ENCODE measurements around the gene RGS9BP. TPM values are rescaled to one million over a fixed set of nuclear protein-coding genes. Genes with fewer than 3 reads are reported as not detected.
"Not testable (repeated sequence)": the region's sequence is repeated elsewhere in the genome, so short reads cannot be mapped to it uniquely, and the experiment has no call there.

Gene RGS9BP
- total RNA-seq, 2 donors from 2014 or later: not detected

GRCh38 chr19:32709032-32709431 lies 33.4 kb downstream of the RGS9BP start:
- no peak overlapping the region for H3K27ac ChIP-seq (ENCODE audit: low read depth, low read length)
- peaks cover 15% of the 10 kb centered on the region for H3K4me1 Mint-ChIP-seq
- H3K4me3 ChIP-seq (ENCODE audit: low read length): no peak overlapping the region
- no peak for TF ChIP-seq CTCF (conservative IDR thresholded peaks at IDR 0.05)
- H3K27ac Mint-ChIP-seq: no peak overlapping the region
- peaks cover 23% of the 10 kb centered on the region for H3K9me3 ChIP-seq (ENCODE audit: control insufficient read depth, low read length)
- no peak overlapping the region for H3K4me3 Mint-ChIP-seq
- H3K36me3 Mint-ChIP-seq (ENCODE audit: low read depth): peaks cover 36% of the 10 kb centered on the region
- peaks cover 4% of the 10 kb centered on the region for H3K36me3 ChIP-seq (ENCODE audit: control insufficient read depth, insufficient read depth, low read length)
- 90% methylated on average over 4 to 5 of the region's 5 CpGs for WGBS, 2 experiments (ENCODE audit: insufficient coverage in 1 of 2, insufficient read length in 1 of 2)
- H3K9ac ChIP-seq (ENCODE audit: extremely low read depth, low read length, poor library complexity, severe bottlenecking): no peak overlapping the region
- no peaks in the 10 kb centered on the region for H3K27me3 ChIP-seq (ENCODE audit: control insufficient read depth, insufficient read depth, low read length, poor library complexity, severe bottlenecking)
- H3K27me3 Mint-ChIP-seq (ENCODE audit: insufficient read depth): peaks cover 3% of the 10 kb centered on the region
- DNase-seq: no peak
- H3K4me1 ChIP-seq (ENCODE audit: control insufficient read depth, insufficient read depth, low read length): no peaks in the 10 kb centered on the region
- peaks cover 18% of the 10 kb centered on the region for H3K9me3 Mint-ChIP-seq

GRCh38 chr19:32711747-32712146 lies 36.1 kb downstream of the RGS9BP start:
- 97 to 99% methylated on average over 6 of the region's 6 CpGs for WGBS, 2 experiments (ENCODE audit: insufficient coverage in 1 of 2, insufficient read length in 1 of 2)
- no peak for DNase-seq
- no peak for TF ChIP-seq CTCF (conservative IDR thresholded peaks at IDR 0.05)

GRCh38 chr19:32716203-32716602 lies 40.6 kb downstream of the RGS9BP start:
- not testable (repeated sequence) for H3K27ac Mint-ChIP-seq; H3K27ac ChIP-seq (ENCODE audit: low read depth, low read length); DNase-seq; H3K4me3 ChIP-seq (ENCODE audit: low read length); H3K36me3 ChIP-seq (ENCODE audit: control insufficient read depth, insufficient read depth, low read length); H3K4me1 Mint-ChIP-seq; H3K9me3 ChIP-seq (ENCODE audit: control insufficient read depth, low read length); H3K27me3 Mint-ChIP-seq (ENCODE audit: insufficient read depth); H3K4me3 Mint-ChIP-seq; H3K4me1 ChIP-seq (ENCODE audit: control insufficient read depth, insufficient read depth, low read length); H3K9me3 Mint-ChIP-seq; H3K27me3 ChIP-seq (ENCODE audit: control insufficient read depth, insufficient read depth, low read length, poor library complexity, severe bottlenecking); H3K9ac ChIP-seq (ENCODE audit: extremely low read depth, low read length, poor library complexity, severe bottlenecking)
- WGBS, 2 experiments (ENCODE audit: insufficient coverage in 1 of 2, insufficient read length in 1 of 2): 83 to 97% methylated on average over 1 to 7 of the region's 7 CpGs
- peaks cover 16% of the 10 kb centered on the region for H3K36me3 Mint-ChIP-seq (ENCODE audit: low read depth)

More at GRCh38 chr19:32711747-32712146, 36.1 kb downstream of the RGS9BP start:
- Histone ChIP-seq H3K4me3 (ENCODE audit: low read length) (no peak overlapping the region), H3K27me3 (ENCODE audit: control insufficient read depth, insufficient read depth, low read length, poor library complexity, severe bottlenecking) (no peaks in the 10 kb centered on the region), H3K4me1 (ENCODE audit: control insufficient read depth, insufficient read depth, low read length) (no peaks in the 10 kb centered on the region), H3K9me3 (ENCODE audit: control insufficient read depth, low read length) (no peaks in the 10 kb centered on the region), H3K9ac (ENCODE audit: extremely low read depth, low read length, poor library complexity, severe bottlenecking) (no peak overlapping the region), H3K36me3 (ENCODE audit: control insufficient read depth, insufficient read depth, low read length) (peaks cover 4% of the 10 kb centered on the region), H3K27ac (ENCODE audit: low read depth, low read length) (no peak overlapping the region)
- Mint-ChIP-seq H3K4me1 (peaks cover 12% of the 10 kb centered on the region), H3K9me3 (no peaks in the 10 kb centered on the region), H3K36me3 (ENCODE audit: low read depth) (peaks cover 28% of the 10 kb centered on the region), H3K4me3 (no peak overlapping the region), H3K27ac (no peak overlapping the region), H3K27me3 (ENCODE audit: insufficient read depth) (no peaks in the 10 kb centered on the region)

- H3K27ac Mint-ChIP-seq: no peak overlapping the region
- Histone ChIP-seq H3K27ac (ENCODE audit: low read depth, low read length) (no peak overlapping the region), H3K27me3 (ENCODE audit: control insufficient read depth, insufficient read depth, low read length, poor library complexity, severe bottlenecking) (no peaks in the 10 kb centered on the region), H3K4me3 (ENCODE audit: low read length) (no peak overlapping the region), H3K9me3 (ENCODE audit: control insufficient read depth, low read length) (no peaks in the 10 kb centered on the region), H3K9ac (ENCODE audit: extremely low read depth, low read length, poor library complexity, severe bottlenecking) (no peak overlapping the region), H3K36me3 (ENCODE audit: control insufficient read depth, insufficient read depth, low read length) (no peaks in the 10 kb centered on the region), H3K4me1 (ENCODE audit: control insufficient read depth, insufficient read depth, low read length) (no peaks in the 10 kb centered on the region)
- no peak overlapping the region for H3K4me3 Mint-ChIP-seq
- H3K4me1 Mint-ChIP-seq: no peaks in the 10 kb centered on the region
- H3K9me3 Mint-ChIP-seq: peaks cover 2% of the 10 kb centered on the region
- H3K36me3 Mint-ChIP-seq (ENCODE audit: low read depth): peaks cover 14% of the 10 kb centered on the region
- no peaks in the 10 kb centered on the region for H3K27me3 Mint-ChIP-seq (ENCODE audit: insufficient read depth)
- no peak for TF ChIP-seq CTCF (conservative IDR thresholded peaks at IDR 0.05)
- 93 to 95% methylated on average over 5 of the region's 5 CpGs for WGBS, 2 experiments (ENCODE audit: insufficient coverage in 1 of 2, insufficient read length in 1 of 2)
- DNase-seq: no peak
Measured at GRCh38 chr19:32717496-32717895, 41.8 kb downstream of the RGS9BP start.

Data from endodermal cell (in vitro differentiated cells).